ENCODE data around the gene ACSM5.

GRCh38 chr16:20383106-20384029 is 26.0 kb upstream of the ACSM5 start:
- peak; percentile 79 for TF ChIP-seq CTCF (conservative IDR thresholded peaks at IDR 0.05; ENCODE audit: low read depth, low read length)
- no peak for TF ChIP-seq EZH2 (IDR thresholded peaks at IDR 0.05; ENCODE audit: borderline replicate concordance, low read depth, low read length, poor library complexity, severe bottlenecking)

Data from A673 (cell line).